SK-N-MC (cell line): ENCODE data around the gene LYAR.

ENCODE experiments used
- EZH2 ChIP-seq: fragments of 200-600 bp; sonication (generic); IDR thresholded peaks from one replicate; pipeline ENCODE4 v1.6.1; 2017; ENCODE audit warnings: antibody characterized with exemption
- FOXP2 ChIP-seq: optimal IDR thresholded peaks from 2 replicates; pipeline ENCODE3; 2011; ENCODE audit warnings: mild to moderate bottlenecking, moderate library complexity; ENCODE audit not compliant: insufficient read depth; ENCODE audit errors: extremely low read length, control extremely low read depth
- POLR2AphosphoS5 ChIP-seq: IDR thresholded peaks from 2 replicates; pipeline ENCODE4 v1.6.1; 2012; ENCODE audit warnings: mild to moderate bottlenecking, low read depth, low read length, borderline replicate concordance

DNA sequence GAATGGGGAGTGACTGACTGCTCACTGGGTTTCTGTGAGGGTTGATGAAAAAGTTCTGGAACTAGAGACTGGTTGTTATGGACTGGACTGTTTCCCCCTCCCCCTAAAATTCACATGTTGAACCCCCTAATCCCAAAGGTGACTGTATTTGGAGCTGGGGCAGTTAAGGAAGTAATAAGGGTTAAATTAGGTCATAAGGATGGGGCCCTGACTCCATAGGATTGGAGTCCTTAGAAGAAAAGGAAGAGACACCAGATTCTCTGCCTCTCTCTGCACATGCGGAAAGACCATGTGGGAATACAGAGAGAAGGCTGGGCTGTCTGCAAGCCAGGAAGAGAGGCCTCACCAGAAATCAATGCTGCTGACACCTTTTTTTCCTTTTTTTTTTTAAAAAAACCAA lies 38.3 kb upstream of the LYAR start:
- TF ChIP-seq POLR2AphosphoS5 (no peak), EZH2 (no peak), FOXP2 (no peak)
